Caki2 (cell line): ENCODE results near the gene KRTAP10-11. TPM values are rescaled to one million over a fixed set of nuclear protein-coding genes. Genes with fewer than 3 reads are reported as not detected.
"Not testable (repeated sequence)": the region's sequence is repeated elsewhere in the genome, so short reads cannot be mapped to it uniquely, and the experiment has no call there.

Source experiments
- DNase-seq: peaks from one replicate; pipeline ENCODE4 v3.0.0-alpha.2; 2015; ENCODE audit warnings: low read depth
- in situ Hi-C: cut with HindIII; loops from 2 replicates; pipeline ENCODE4 v1.10.0; 2016; ENCODE audit warnings: low sequenced_read_pairs, low pct_unique_long_range_greater_than_20kb, mixed read lengths
- total RNA-seq: library from RNA; depleted of rRNA; stranded (reverse); fragments of >200 nt; shearing (Covaris generic); gene quantifications from 2 replicates; pipeline ENCODE4 v1.2.3, GENCODE V29; 2014; ENCODE audit warnings: low replicate concordance; rRNA removed

The KRTAP10-11 gene, protein sequence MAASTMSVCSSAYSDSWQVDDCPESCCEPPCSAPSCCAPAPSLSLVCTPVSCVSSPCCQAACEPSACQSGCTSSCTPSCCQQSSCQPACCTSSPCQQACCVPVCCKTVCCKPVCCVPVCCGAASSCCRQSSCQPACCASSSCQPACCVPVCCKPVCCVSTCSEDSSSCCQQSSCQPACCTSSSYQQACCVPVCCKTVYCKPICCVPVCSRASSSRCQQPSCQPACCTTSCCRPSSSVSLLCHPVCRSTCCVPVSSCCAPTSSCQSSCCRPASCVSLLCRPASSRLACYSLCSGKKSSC
- total RNA-seq, result not detected in 2 replicates

DNA sequence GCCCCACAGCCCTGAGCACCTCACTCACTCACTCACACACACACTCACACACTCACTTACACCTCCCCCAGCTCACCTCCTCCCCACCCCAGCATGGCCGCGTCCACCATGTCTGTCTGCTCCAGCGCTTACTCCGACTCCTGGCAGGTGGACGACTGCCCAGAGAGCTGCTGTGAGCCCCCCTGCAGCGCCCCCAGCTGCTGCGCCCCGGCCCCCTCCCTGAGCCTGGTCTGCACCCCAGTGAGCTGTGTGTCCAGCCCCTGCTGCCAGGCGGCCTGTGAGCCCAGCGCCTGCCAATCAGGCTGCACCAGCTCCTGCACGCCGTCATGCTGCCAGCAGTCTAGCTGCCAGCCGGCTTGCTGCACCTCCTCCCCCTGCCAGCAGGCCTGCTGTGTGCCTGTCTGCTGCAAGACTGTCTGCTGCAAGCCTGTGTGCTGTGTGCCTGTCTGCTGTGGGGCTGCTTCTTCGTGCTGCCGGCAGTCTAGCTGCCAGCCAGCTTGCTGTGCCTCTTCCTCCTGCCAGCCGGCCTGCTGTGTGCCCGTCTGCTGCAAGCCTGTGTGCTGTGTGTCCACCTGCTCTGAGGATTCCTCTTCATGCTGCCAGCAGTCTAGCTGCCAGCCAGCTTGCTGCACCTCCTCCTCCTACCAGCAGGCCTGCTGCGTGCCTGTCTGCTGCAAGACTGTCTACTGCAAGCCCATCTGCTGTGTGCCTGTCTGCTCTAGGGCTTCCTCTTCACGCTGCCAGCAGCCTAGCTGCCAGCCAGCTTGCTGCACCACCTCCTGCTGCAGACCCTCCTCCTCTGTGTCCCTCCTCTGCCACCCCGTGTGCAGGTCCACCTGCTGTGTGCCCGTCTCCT is at the start of gene KRTAP10-11:
Gene KRTAP10-11 (plus strand): TSS at position 49 of the 856 bp plus-strand sequence. CDS start 45 bp downstream, at position 94.
- DNase-seq, in situ Hi-C loops: not testable (repeated sequence)

DNA sequence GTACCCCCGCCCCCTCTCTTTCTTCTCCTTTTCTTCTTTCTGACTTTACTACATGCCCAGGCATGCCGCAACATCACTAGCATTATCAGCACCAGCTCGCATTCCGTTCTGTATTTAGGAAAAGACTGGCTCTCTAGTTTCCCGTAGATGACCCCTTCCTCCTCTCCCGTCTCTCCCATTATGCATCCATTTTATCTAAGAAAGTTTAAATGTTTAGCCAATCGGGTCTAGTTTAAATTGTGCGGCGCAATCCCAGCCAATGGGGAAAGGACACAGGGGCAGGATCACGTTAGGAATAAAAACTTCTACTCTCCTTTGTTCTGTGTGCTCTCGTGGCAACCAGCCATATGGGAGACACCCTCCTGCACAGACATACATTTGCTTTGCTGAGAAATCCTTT is 48.2 kb upstream of the KRTAP10-11 start:
- in situ Hi-C loops, result no loop called here
- DNase-seq, result no peak

DNA sequence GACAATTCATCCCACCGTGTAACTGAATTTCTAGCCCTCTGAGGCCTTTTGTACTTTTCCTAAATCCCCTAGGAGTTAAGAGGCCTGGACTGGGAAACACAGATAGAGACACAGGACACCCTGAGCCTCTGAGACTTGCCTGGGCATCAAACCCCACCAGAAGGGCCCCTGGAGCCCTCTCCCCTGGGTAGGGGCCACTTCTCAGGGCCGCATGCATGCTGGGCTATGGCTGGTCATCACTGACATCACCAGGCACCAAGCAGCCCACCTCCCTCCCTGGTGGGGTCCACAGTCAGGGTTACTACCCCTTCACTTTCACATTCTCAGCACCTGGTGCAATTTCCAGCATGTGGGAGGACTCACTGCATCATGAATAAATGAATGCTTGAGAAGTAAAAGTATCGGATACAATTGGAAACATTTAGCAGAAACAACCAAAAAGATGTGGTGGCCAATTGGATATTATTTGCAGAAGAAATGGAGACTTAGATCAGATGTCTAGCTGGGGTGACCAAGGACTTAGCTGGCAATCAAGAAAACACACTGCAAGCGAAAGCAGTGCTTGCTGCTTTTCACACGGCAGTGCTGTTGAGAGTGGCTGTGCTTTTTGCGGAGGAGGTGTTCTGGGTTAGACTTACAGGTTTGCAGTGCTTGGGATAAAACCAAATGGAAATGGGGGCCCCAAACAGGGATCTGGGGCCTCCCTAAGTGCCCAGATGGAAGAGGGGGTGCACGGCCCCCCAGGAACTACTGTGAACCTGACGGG is 46.8 kb upstream of the KRTAP10-11 start:
- in situ Hi-C loops, result no loop called here
- DNase-seq, result no peak

DNA sequence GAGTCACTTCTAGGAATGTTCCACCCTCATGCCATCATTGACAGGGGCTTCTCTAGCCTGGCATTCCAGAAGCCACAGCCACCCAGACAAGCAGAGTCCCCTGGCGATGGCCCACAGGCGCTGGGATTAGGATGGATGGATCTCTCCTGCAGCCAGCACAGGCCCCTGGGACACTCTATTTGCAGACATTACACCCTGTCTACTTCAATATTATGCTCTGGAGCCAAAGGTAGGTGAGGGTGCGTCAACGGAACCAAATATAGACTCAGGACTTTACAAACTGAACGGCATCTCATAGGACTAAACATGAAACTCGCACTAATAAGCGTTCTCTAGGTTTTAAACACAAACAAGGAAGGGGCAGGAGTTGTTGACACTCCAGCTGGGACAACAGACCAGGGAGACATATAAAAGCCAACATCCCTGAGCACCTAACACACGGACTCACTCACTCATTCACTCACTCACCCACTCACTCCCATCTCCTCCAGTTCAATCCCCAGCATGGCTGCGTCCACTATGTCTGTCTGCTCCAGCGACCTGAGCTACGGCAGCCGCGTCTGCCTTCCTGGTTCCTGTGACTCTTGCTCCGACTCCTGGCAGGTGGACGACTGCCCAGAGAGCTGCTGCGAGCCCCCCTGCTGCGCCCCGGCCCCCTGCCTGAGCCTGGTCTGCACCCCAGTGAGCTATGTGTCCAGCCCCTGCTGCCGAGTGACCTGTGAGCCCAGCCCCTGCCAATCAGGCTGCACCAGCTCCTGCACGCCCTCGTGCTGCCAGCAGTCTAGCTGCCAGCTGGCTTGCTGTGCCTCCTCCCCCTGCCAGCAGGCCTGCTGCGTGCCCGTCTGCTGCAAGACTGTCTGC is 45.9 kb upstream of the KRTAP10-11 start, which contains the start of gene KRTAP10-7:
Gene KRTAP10-7 (plus strand): TSS at position 480 of the 861 bp plus-strand sequence. CDS start 25 bp downstream, at position 505.
- DNase-seq, in situ Hi-C loops: not testable (repeated sequence)

DNA sequence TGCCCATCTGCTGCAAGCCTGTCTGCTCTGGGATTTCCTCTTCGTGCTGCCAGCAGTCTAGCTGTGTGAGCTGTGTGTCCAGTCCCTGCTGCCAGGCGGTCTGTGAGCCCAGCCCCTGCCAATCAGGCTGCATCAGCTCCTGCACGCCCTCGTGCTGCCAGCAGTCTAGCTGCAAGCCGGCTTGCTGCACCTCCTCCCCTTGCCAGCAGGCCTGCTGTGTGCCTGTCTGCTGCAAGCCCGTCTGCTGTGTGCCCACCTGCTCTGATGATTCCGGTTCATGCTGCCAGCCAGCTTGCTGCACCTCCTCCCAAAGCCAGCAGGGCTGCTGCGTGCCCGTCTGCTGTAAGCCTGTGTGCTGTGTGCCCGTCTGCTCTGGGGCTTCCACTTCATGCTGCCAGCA is 45.1 kb upstream of the KRTAP10-11 start:
- DNase-seq, in situ Hi-C loops: not testable (repeated sequence)

DNA sequence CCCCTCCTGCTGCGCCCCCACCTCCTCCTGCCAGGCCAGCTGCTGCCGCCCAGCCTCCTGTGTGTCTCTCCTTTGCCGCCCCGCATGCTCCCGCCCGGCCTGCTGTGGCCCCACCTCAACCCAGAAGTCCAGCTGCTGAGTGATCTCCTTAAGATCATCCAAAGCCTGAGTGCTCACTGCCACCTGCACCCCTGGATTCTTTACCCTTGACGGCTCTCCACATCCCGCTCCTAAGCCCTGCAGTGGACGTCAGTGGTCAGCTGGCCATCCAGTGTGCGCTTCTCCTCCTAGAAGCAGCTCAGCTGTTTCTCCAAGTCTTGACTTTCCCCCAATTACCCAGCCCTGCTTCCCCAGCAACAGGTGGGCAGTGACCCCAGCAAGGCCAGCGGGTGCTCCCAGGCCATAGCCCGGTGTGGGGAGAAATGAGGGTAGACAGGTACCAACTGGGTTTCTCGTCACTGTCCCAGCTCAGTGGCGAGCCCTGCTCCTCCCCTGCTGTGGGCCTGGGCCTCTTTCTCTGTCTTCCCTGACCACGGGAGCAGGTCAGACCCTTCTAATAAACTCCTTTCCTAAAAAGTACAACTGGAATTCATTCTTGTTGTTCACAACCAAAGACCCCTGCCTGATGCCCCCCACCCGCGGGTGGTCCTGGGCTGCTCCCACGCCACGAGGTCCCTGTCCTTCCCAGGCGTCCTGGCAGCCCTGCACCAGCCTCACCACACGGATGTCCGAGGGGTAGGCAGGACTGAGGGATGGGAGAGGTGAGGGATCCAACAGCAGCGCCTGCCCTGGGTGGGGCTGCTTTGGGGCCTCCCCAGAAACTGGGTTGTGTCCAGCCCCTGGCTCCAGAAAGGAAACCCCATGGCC is 44.4 kb upstream of the KRTAP10-11 start:
- in situ Hi-C loops, result no loop called here
- DNase-seq, result no peak

DNA sequence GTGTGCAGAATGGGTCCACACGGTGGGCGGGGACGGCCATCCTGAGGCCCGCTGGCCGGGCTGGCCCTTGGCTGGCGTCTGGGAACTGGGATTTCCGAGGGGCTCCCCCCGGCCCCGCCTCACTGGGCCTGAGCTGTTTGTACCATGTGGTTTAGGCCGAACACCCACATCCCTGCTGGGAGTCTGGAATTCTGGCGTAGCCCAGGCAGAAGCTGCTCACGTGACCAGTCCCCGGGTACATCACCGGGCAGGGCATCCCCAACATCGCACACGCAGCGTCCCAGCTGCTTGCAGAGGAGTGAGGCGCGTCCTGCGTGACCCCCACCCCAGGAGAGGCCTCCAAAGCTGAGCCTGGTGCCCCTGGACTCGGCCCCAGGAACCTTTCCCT is 43.8 kb upstream of the KRTAP10-11 start:
- DNase-seq, result no peak
- in situ Hi-C loops, result no loop called here

DNA sequence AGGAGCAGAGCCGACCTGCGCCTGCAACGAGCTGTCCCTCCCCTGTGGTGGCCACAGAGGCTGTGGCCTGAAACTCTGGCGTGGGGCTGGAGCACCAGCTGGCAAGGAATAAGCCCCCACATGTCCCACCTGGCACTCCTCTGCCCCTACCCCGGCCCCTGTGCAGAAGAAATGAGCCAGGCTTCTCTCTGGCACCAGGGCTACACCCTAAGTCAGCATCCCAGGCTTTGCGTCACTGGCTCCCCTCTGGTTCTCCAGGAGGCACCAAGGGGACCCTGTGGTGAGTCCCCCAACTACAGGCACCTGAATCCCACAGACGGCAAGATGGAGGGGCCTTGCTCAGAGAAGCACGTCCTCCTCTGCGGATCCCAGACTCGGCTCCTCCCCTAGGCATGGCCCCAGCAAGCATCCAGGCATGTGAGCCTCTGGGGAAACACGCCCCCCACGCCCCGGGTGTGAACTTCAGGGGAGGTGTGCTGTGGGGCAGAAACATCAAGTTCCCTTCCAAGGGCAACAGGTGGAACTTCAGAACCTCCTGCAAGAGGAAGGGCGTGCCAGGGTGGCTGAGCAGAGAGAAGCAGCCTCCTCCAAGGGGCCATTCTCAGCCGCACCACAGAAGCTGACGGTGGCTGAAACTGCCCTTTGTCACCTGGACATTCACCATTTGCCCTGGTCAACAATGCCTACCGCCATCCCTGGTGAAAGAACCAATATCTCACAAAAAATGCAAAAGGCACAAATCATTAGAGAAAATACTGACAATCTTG is 42.9 kb upstream of the KRTAP10-11 start:
- DNase-seq, result no peak
- in situ Hi-C loops, result no loop called here

DNA sequence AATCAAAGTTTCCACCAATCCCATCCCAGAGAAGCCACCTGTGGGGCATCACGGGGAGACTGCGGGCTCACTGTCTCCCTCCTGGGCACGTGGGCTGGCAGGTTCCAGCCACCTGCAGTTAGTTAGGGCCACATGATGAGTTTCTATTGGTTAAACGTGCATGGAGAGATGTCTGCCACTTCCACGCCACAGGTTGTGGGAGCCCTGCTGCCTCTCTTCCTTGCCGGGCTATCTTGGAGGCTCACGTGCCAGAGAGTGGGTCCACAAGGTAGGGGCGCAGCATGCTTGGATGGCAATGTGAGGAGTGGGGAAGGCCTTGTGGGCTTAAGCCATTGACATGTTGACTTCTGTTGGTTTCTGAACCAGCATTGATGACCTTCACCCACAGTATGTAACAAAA is 42.3 kb upstream of the KRTAP10-11 start:
- no peak for DNase-seq
- in situ Hi-C loops, result no loop called here

DNA sequence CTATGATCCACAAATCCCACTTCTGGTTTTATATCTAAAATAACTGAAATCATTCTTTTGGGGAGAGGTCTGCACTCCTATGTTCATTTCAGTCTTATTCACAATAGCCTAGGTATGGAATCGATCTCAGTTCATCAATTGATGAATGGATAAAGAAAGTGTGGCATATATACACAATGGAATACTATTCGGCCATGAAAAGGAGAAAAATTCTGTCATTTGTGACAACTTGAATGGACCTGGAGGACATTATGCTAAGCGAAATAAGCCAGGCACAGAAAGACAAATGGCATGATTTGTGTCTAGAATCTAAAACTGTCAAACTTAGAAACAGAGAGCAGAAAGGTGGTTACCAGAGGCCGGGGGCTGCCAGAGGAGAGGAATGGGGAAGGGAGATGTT is 39.7 kb upstream of the KRTAP10-11 start:
- in situ Hi-C loops, result no loop called here
- DNase-seq, result no peak

DNA sequence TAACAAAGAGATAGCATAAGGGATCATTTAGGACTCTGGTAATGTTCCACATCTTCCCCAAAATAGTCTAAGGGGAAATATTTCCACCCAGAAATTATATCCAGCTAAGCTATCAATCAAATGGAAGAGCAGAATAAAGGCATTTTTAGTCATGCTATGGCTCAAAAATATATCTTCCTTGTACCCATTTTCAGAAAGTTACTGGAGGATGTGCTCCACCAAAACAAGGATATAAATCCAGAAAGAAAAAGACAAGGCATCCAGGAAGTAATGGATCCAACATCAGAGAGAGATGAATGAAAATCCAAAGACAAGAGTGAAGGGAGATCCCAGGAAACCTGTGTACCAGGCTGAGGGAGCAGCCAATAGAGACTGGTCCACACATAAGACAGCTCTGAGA is 37.0 kb upstream of the KRTAP10-11 start:
- DNase-seq, result no peak
- in situ Hi-C loops, result no loop called here

DNA sequence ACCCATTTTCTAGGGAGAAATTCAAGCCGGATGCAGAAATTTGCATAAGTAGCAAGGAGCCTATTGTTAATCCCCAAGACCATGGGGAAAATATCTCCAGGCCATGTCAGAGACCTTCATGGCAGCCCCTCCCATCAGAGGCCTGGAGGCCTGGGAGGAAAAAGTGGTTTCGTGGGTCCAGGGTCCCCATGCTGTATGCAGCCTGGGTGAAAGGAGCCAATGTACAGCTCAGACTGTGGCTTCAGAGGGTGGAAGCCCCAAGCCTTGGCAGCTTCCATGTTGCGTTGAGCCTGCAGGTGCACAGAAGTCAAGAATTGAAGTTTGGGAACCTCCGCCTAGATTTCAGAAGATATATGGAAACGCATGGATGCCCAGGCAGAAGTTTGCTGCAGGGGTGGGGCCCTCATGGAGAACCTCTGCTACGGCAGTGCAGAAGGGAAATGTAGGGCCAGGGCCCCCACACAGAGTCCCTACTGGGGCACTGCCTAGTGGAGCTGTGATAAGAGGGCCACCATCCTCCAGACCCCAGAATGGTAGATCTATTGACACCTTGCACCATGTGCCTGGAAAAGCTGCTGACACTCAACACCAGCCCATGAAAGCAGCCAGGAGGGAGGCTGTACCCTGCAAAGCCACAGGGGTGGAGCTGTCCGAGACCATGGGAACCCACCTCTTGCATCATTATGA is 35.9 kb upstream of the KRTAP10-11 start:
- in situ Hi-C loops, DNase-seq: not testable (repeated sequence)

DNA sequence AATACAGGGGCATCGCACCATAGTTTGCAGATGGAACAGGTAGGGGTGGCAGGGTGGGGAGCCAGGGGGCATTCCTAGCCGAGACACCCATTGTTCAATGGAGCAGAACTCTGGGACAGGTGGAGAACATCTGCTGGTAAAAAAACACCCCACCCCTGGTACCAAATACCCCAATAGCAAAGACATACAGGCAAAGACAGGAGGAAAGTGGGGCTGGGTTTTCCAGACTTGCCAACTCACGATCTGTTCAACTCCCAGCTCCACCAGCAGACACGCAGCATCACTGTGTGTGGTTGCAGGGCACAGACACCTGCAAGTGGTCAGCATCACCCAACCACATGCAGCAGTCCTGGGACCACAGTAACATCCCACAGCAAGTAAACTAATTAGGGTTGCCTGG is 34.7 kb upstream of the KRTAP10-11 start:
- DNase-seq, result no peak
- in situ Hi-C loops, result no loop called here

DNA sequence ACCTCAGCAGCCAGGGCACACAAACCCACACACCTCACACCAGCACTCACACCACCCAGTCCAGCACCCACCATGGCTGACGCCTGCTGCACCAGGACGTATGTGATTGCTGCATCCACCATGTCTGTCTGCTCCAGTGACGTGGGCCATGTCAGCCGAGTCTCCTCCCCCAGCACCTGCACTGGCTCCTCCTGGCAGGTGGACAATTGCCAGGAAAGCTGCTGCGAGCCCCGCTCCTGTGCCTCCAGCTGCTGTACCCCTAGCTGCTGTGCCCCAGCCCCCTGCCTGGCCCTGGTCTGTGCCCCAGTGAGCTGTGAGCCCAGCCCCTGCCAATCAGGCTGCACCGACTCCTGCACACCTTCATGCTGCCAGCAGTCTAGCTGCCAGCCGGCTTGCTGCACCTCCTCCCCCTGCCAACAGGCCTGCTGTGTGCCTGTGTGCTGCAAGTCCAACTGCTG is 34.2 kb upstream of the KRTAP10-11 start, which contains the start of gene KRTAP10-8:
Gene KRTAP10-8 (plus strand): TSS at position 51 of the 458 bp plus-strand sequence. CDS start 22 bp downstream, at position 73.
- DNase-seq, result no peak
- in situ Hi-C loops, result no loop called here

DNA sequence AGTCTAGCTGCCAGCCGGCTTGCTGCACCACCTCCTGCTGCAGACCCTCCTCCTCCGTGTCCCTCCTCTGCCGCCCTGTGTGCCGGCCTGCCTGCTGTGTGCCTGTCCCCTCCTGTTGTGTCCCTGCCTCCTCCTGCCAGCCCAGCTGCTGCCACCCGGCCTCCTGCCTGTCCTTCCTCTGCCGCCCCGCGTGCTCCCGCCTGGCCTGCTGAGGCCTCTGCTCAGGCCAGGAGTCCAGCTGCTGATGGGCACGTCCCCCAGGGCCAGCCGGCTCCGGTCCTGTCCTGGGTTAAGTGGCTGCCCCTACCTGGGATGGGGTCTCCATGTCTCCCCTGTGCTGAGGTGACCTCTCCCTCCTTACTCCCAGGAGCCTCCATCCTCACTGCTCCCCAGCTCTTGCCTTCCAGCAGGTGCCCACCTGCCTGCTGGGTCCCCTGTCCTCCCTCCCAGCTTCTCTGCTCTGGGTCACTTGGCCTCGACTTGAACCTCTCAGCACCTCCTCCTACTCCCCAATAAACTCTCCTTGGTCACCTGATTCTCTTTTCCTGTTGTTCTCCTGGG is 33.5 kb upstream of the KRTAP10-11 start:
- in situ Hi-C loops, result no loop called here
- DNase-seq, result no peak
